Karpas-422 (cell line): ENCODE results near the gene P2RX4. TPM values are rescaled to one million over a fixed set of nuclear protein-coding genes. Genes with fewer than 3 reads are reported as not detected.
"Not testable (repeated sequence)": the region's sequence is repeated elsewhere in the genome, so short reads cannot be mapped to it uniquely, and the experiment has no call there.

Source experiments
- DNase-seq: peaks from one replicate; pipeline ENCODE4 v3.0.0-alpha.2; 2015
- H2AFZ ChIP-seq: fragments of 200-600 bp; sonication (generic); 2 replicates; pipeline ENCODE4 v1.6.1; 2014; ENCODE audit warnings: antibody characterized with exemption, low read length, mixed read lengths
- H3K27ac ChIP-seq: fragments of 200-600 bp; sonication (generic); 2 replicates; pipeline ENCODE4 v1.5.1; 2014; ENCODE audit warnings: mild to moderate bottlenecking, low read length, moderate library complexity
- H3K27me3 ChIP-seq: fragments of 200-600 bp; sonication (generic); 2 replicates; pipeline ENCODE4 v1.6.1; 2014; ENCODE audit warnings: low read length, mixed read lengths
- H3K36me3 ChIP-seq: fragments of 200-600 bp; sonication (generic); 2 replicates; pipeline ENCODE4 v1.6.1; 2014; ENCODE audit warnings: low read length, mixed read lengths; ENCODE audit not compliant: insufficient read depth
- H3K4me1 ChIP-seq: fragments of 200-600 bp; sonication (generic); 2 replicates; pipeline ENCODE4 v1.6.1; 2014; ENCODE audit warnings: mild to moderate bottlenecking, low read length, mixed read lengths
- H3K4me2 ChIP-seq: fragments of 200-600 bp; sonication (generic); 2 replicates; pipeline ENCODE4 v1.6.1; 2014; ENCODE audit warnings: low read length, low read depth, mild to moderate bottlenecking; ENCODE audit not compliant: poor library complexity, severe bottlenecking
- H3K4me3 ChIP-seq: fragments of 200-600 bp; sonication (generic); 2 replicates; pipeline ENCODE4 v1.5.1; 2014; ENCODE audit warnings: mild to moderate bottlenecking, antibody characterized with exemption, low read length, mixed read lengths
- H3K79me2 ChIP-seq: fragments of 200-600 bp; sonication (generic); 2 replicates; pipeline ENCODE4 v1.6.1; 2014; ENCODE audit warnings: mild to moderate bottlenecking, low read length, mixed read lengths
- H3K9ac ChIP-seq: fragments of 200-600 bp; sonication (generic); 2 replicates; pipeline ENCODE4 v1.6.0; 2014; ENCODE audit warnings: low read length
- H3K9me2 ChIP-seq: fragments of 200-600 bp; sonication (generic), shearing (Covaris generic); replicated peaks from 2 replicates; pipeline ENCODE4 v1.6.0; 2014; ENCODE audit warnings: mild to moderate bottlenecking, low read length, moderate library complexity; ENCODE audit not compliant: insufficient read depth
- H3K9me3 ChIP-seq: fragments of 300-700, 200-600 bp; sonication (generic); 2 replicates; pipeline ENCODE4 v1.6.1; 2014; ENCODE audit warnings: low read length, mixed read lengths
- H4K20me1 ChIP-seq: fragments of 200-600 bp; sonication (generic); 2 replicates; pipeline ENCODE4 v1.6.1; 2014; ENCODE audit warnings: mild to moderate bottlenecking, antibody characterized with exemption, low read length, low read depth; ENCODE audit not compliant: insufficient read depth
- total RNA-seq: library from RNA; depleted of rRNA; stranded (reverse); fragments of >200 nt; shearing (Covaris generic); gene quantifications from 2 replicates; pipeline ENCODE4 v1.2.3, GENCODE V29; 2014; ENCODE audit warnings: low replicate concordance

Gene P2RX4
- total RNA-seq, 1 experiment from 2014 or later: 18.3 TPM

GRCh38 chr12:121229826-121230537 lies 20.1 kb downstream of the P2RX4 start:
- H3K36me3 ChIP-seq, H3K9me3 ChIP-seq, H3K4me3 ChIP-seq, H3K4me2 ChIP-seq, H4K20me1 ChIP-seq, H3K9ac ChIP-seq, H3K27me3 ChIP-seq, H3K79me2 ChIP-seq, H3K9me2 ChIP-seq, H2AFZ ChIP-seq: not testable (repeated sequence)
- peak; percentile 88 for DNase-seq
- H3K4me1 ChIP-seq: peaks cover 11% of the 10 kb centered on the region
- H3K27ac ChIP-seq: peak overlapping the region; percentile 34; the same call in 1 of the 2 replicates

GRCh38 chr12:121230538-121230907 lies 20.6 kb downstream of the P2RX4 start:
- no peak overlapping the region for H3K4me2 ChIP-seq
- no peak overlapping the region for H2AFZ ChIP-seq

GRCh38 chr12:121232163-121232562 lies 22.2 kb downstream of the P2RX4 start:
- H3K9me2 ChIP-seq: no peaks in the 10 kb centered on the region
- no peak overlapping the region for H3K27ac ChIP-seq
- H3K36me3 ChIP-seq: no peaks in the 10 kb centered on the region
- no peak overlapping the region for H3K4me2 ChIP-seq
- H3K27me3 ChIP-seq: no peaks in the 10 kb centered on the region
- no peaks in the 10 kb centered on the region for H3K9me3 ChIP-seq
- no peaks in the 10 kb centered on the region for H4K20me1 ChIP-seq
- peaks cover 8% of the 10 kb centered on the region for H3K4me1 ChIP-seq
- H3K4me3 ChIP-seq: no peak overlapping the region
- H3K79me2 ChIP-seq: no peaks in the 10 kb centered on the region
- no peak overlapping the region for H3K9ac ChIP-seq
- no peak for DNase-seq
- H2AFZ ChIP-seq: no peak overlapping the region

More at GRCh38 chr12:121230538-121230907, 20.6 kb downstream of the P2RX4 start:
- no peaks in the 10 kb centered on the region for H3K9me3 ChIP-seq
- H3K9ac ChIP-seq: no peak overlapping the region
- H3K4me3 ChIP-seq: no peak overlapping the region
- H4K20me1 ChIP-seq: no peaks in the 10 kb centered on the region
- no peak for DNase-seq
- H3K27ac ChIP-seq: no peak overlapping the region
- no peaks in the 10 kb centered on the region for H3K36me3 ChIP-seq
- no peaks in the 10 kb centered on the region for H3K9me2 ChIP-seq
- peaks cover 11% of the 10 kb centered on the region for H3K4me1 ChIP-seq
- H3K79me2 ChIP-seq: no peaks in the 10 kb centered on the region
- no peaks in the 10 kb centered on the region for H3K27me3 ChIP-seq

- Histone ChIP-seq H3K27ac (no peak overlapping the region), H3K36me3 (0 out of 2 replicates have a peak, but pooled peaks cover 3% of the 10 kb centered on the region), H3K9me2 (no peaks in the 10 kb centered on the region), H3K9ac (no peak overlapping the region), H3K4me1 (no peaks in the 10 kb centered on the region), H3K4me2 (no peak overlapping the region), H3K9me3 (no peaks in the 10 kb centered on the region), H3K27me3 (no peaks in the 10 kb centered on the region), H2AFZ (no peak overlapping the region), H4K20me1 (no peaks in the 10 kb centered on the region), H3K4me3 (no peak overlapping the region), H3K79me2 (no peaks in the 10 kb centered on the region)
- DNase-seq: no peak
Measured at GRCh38 chr12:121232977-121233627, 23.2 kb downstream of the P2RX4 start.

GRCh38 chr12:121233628-121234020 lies 23.7 kb downstream of the P2RX4 start:
- no peak overlapping the region for H3K9ac ChIP-seq
- H3K9me2 ChIP-seq: no peaks in the 10 kb centered on the region
- no peaks in the 10 kb centered on the region for H4K20me1 ChIP-seq
- DNase-seq: no peak
- H3K79me2 ChIP-seq: no peaks in the 10 kb centered on the region
- no peaks in the 10 kb centered on the region for H3K27me3 ChIP-seq
- H3K4me3 ChIP-seq: no peak overlapping the region
- H3K36me3 ChIP-seq: 0 out of 2 replicates have a peak, but pooled peaks cover 3% of the 10 kb centered on the region
- no peak overlapping the region for H3K4me2 ChIP-seq
- H3K27ac ChIP-seq: no peak overlapping the region
- no peaks in the 10 kb centered on the region for H3K4me1 ChIP-seq
- no peaks in the 10 kb centered on the region for H3K9me3 ChIP-seq
- H2AFZ ChIP-seq: no peak overlapping the region

- Histone ChIP-seq H3K4me2 (no peak overlapping the region), H3K27ac (no peak overlapping the region), H3K9me2 (no peaks in the 10 kb centered on the region), H4K20me1 (no peaks in the 10 kb centered on the region), H3K9me3 (no peaks in the 10 kb centered on the region), H3K4me1 (no peaks in the 10 kb centered on the region), H3K27me3 (no peaks in the 10 kb centered on the region), H3K9ac (no peak overlapping the region), H2AFZ (no peak overlapping the region), H3K79me2 (no peaks in the 10 kb centered on the region), H3K4me3 (no peak overlapping the region), H3K36me3 (0 out of 2 replicates have a peak, but pooled peaks cover 3% of the 10 kb centered on the region)
- no peak for DNase-seq
Measured at GRCh38 chr12:121236776-121237175, 26.8 kb downstream of the P2RX4 start.

GRCh38 chr12:121237415-121237814 lies 27.5 kb downstream of the P2RX4 start:
- H3K9ac ChIP-seq: no peak overlapping the region
- DNase-seq: no peak
- H3K27ac ChIP-seq: no peak overlapping the region
- no peaks in the 10 kb centered on the region for H3K9me2 ChIP-seq
- no peaks in the 10 kb centered on the region for H4K20me1 ChIP-seq
- H2AFZ ChIP-seq: no peak overlapping the region
- H3K4me3 ChIP-seq: no peak overlapping the region
- no peaks in the 10 kb centered on the region for H3K9me3 ChIP-seq
- H3K27me3 ChIP-seq: no peaks in the 10 kb centered on the region
- H3K36me3 ChIP-seq: 0 out of 2 replicates have a peak, but pooled peaks cover 3% of the 10 kb centered on the region
- H3K79me2 ChIP-seq: no peaks in the 10 kb centered on the region
- H3K4me1 ChIP-seq: no peaks in the 10 kb centered on the region
- no peak overlapping the region for H3K4me2 ChIP-seq

GRCh38 chr12:121238086-121238485 lies 28.2 kb downstream of the P2RX4 start:
- Histone ChIP-seq H4K20me1 (no peaks in the 10 kb centered on the region), H2AFZ (no peak overlapping the region), H3K4me1 (no peaks in the 10 kb centered on the region), H3K27me3 (no peaks in the 10 kb centered on the region), H3K9ac (no peak overlapping the region), H3K27ac (no peak overlapping the region), H3K36me3 (0 out of 2 replicates have a peak, but pooled peaks cover 3% of the 10 kb centered on the region), H3K9me3 (no peaks in the 10 kb centered on the region), H3K9me2 (no peaks in the 10 kb centered on the region), H3K4me2 (no peak overlapping the region), H3K79me2 (no peaks in the 10 kb centered on the region), H3K4me3 (no peak overlapping the region)
- no peak for DNase-seq
